Smooth muscle cell (in vitro differentiated cells): ENCODE results near the gene NUTM1. TPM values are rescaled to one million over a fixed set of nuclear protein-coding genes. Genes with fewer than 3 reads are reported as not detected.

ENCODE experiments used
- DNase-seq: peaks from one replicate; lab custom pipeline; 2025; ENCODE audit not compliant: unreplicated experiment; lab: John Stamatoyannopoulos, UW
- H2AFZ ChIP-seq: fragments of 200-600 bp; sonication (generic); 2 replicates; pipeline ENCODE4 v1.6.0; 2016; ENCODE audit warnings: antibody characterized with exemption, low read depth, mild to moderate bottlenecking
- H3F3A ChIP-seq: fragments of 200-600 bp; sonication (generic); 2 replicates; pipeline ENCODE4 v1.6.0; 2017; ENCODE audit warnings: antibody characterized with exemption, low read depth
- H3K27ac ChIP-seq: fragments of 200-600 bp; sonication (generic); 2 replicates; pipeline ENCODE4 v1.5.1; 2016; ENCODE audit warnings: low read depth, mild to moderate bottlenecking
- H3K27me3 ChIP-seq: fragments of 200-600 bp; sonication (generic); 2 replicates; pipeline ENCODE4 v1.6.1; 2016; ENCODE audit warnings: low read depth, mild to moderate bottlenecking
- H3K36me3 ChIP-seq: fragments of 200-600 bp; sonication (generic); 2 replicates; pipeline ENCODE4 v1.5.1; 2016; ENCODE audit warnings: low read depth
- H3K4me1 ChIP-seq: fragments of 200-600 bp; sonication (generic); 2 replicates; pipeline ENCODE4 v1.5.1; 2016; ENCODE audit warnings: low read depth
- H3K4me2 ChIP-seq: fragments of 200-600 bp; sonication (generic); 2 replicates; pipeline ENCODE4 v1.6.0; 2016; ENCODE audit warnings: mild to moderate bottlenecking
- H3K4me3 ChIP-seq: fragments of 200-600 bp; sonication (generic); 2 replicates; pipeline ENCODE4 v1.5.1; 2016; ENCODE audit warnings: mild to moderate bottlenecking
- H3K79me2 ChIP-seq: fragments of 200-600 bp; sonication (generic); 2 replicates; pipeline ENCODE4 v1.6.0; 2016; ENCODE audit warnings: low read depth, mild to moderate bottlenecking
- H3K9ac ChIP-seq: fragments of 200-600 bp; sonication (generic); 2 replicates; pipeline ENCODE4 v1.6.0; 2016; ENCODE audit warnings: low read depth
- H3K9me3 ChIP-seq: fragments of 200-600 bp; sonication (generic); replicated peaks from 2 replicates; pipeline ENCODE4 v1.5.1; 2016; ENCODE audit warnings: low read depth
- H4K20me1 ChIP-seq: fragments of 200-600 bp; sonication (generic); 2 replicates; pipeline ENCODE4 v1.6.0; 2016; ENCODE audit warnings: low read depth
- CTCF ChIP-seq: fragments of 200-600 bp; sonication (generic); IDR thresholded peaks from 2 replicates; pipeline ENCODE4 v1.5.1; 2017; ENCODE audit warnings: borderline replicate concordance, mild to moderate bottlenecking, antibody characterized with exemption; ENCODE audit not compliant: insufficient read depth, poor library complexity, severe bottlenecking
- WGBS: methylation state at CpG from one replicate; pipeline ENCODE4 v1.1.7; 2016; ENCODE audit warnings: low lambda C conversion rate; 5-methylcytosine and 5-hydroxymethylcytosine counted together
- polyA plus RNA-seq: library from polyadenylated mRNA; unstranded; fragments of >200 nt; fragmentation: Nextera tagmentation; extraction: Ambion mirVana; gene quantifications from 2 replicates; pipeline ENCODE4 v1.2.1, GENCODE V29; 2016
- total RNA-seq: library from RNA; depleted of rRNA; stranded (reverse); fragments of >200 nt; gene quantifications from 2 replicates; pipeline ENCODE4 v1.2.3, GENCODE V29; 2014

NUTM1 gene
- total and polyA plus RNA-seq, 2 experiments from 2014 or later: not detected

GRCh38 chr15:34336231-34336990, 6.7 kb upstream of the NUTM1 start:
- peaks cover 14% of the 10 kb centered on the region for H3F3A ChIP-seq
- H3K36me3 ChIP-seq: no peaks in the 10 kb centered on the region
- H4K20me1 ChIP-seq: no peaks in the 10 kb centered on the region
- no peaks in the 10 kb centered on the region for H3K27me3 ChIP-seq
- H3K4me1 ChIP-seq: no peaks in the 10 kb centered on the region
- no peak overlapping the region for H3K27ac ChIP-seq
- no peak for DNase-seq
- TF ChIP-seq CTCF: no peak
- H3K9me3 ChIP-seq: no peaks in the 10 kb centered on the region
- H3K4me3 ChIP-seq: peak overlapping the region; percentile 91
- peaks cover 13% of the 10 kb centered on the region for H3K79me2 ChIP-seq
- peak overlapping the region; percentile 84 for H3K4me2 ChIP-seq
- no peak overlapping the region for H3K9ac ChIP-seq
- WGBS: 91% methylated on average over 16 of the region's 16 CpGs
- no peak overlapping the region for H2AFZ ChIP-seq

GRCh38 chr15:34336991-34337556, 6.0 kb upstream of the NUTM1 start:
- H3F3A ChIP-seq: peaks cover 14% of the 10 kb centered on the region
- peak overlapping the region; percentile 84 for H3K4me2 ChIP-seq
- no peaks in the 10 kb centered on the region for H3K27me3 ChIP-seq
- no peaks in the 10 kb centered on the region for H3K36me3 ChIP-seq
- no peak overlapping the region for H3K27ac ChIP-seq
- peak overlapping the region; percentile 62 for H3K9ac ChIP-seq
- peak overlapping the region; percentile 91 for H3K4me3 ChIP-seq
- peak overlapping the region; percentile 77 for H2AFZ ChIP-seq
- peaks cover 19% of the 10 kb centered on the region for H3K79me2 ChIP-seq
- no peaks in the 10 kb centered on the region for H3K9me3 ChIP-seq
- peaks cover 6% of the 10 kb centered on the region for H3K4me1 ChIP-seq
- no peak for DNase-seq
- no peaks in the 10 kb centered on the region for H4K20me1 ChIP-seq
- TF ChIP-seq CTCF: no peak
- 10% methylated on average over 25 of the region's 26 CpGs for WGBS

GRCh38 chr15:34337557-34338306, 5.4 kb upstream of the NUTM1 start, which contains the start of gene SLC12A6:
Gene SLC12A6 (minus strand): TSS chr15:34337781. CDS start chr15:34336680, 1,101 bp downstream.
- Histone ChIP-seq H3K79me2 (peaks cover 24% of the 10 kb centered on the region), H3K27ac (peak within 1 kb of the TSS; percentile 92), H4K20me1 (no peaks in the 10 kb centered on the region), H3K4me2 (peak within 1 kb of the TSS; percentile 91), H3F3A (peaks cover 14% of the 10 kb centered on the region), H3K4me1 (peaks cover 8% of the 10 kb centered on the region), H3K9me3 (no peaks in the 10 kb centered on the region), H3K36me3 (no peaks in the 10 kb centered on the region), H3K9ac (peak within 1 kb of the TSS; percentile 77), H3K4me3 (peak within 1 kb of the TSS; percentile 91), H3K27me3 (no peaks in the 10 kb centered on the region), H2AFZ (peak within 1 kb of the TSS; percentile 77)
- WGBS: under 1% methylated on average over 65 of the region's 78 CpGs
- no peak for TF ChIP-seq CTCF
- peak; percentile 73 for DNase-seq
